PC-9 (cell line): ENCODE data around the gene ALLC. TPM values are rescaled to one million over a fixed set of nuclear protein-coding genes. Genes with fewer than 3 reads are reported as not detected.

ENCODE experiments used
- BruUV-seq: library from RNA; stranded (reverse); fragments of 400-500 nt; replicated peaks from 2 replicates; lab custom pipeline; 2021; lab: Mats Ljungman, UMichigan
- CTCF ChIA-PET: fragments of 300-600 bp; sonication (Branson Sonifier 250); formaldehyde crosslinking; loops from one replicate; lab custom pipeline; 2022; ENCODE audit warnings: antibody characterized with exemption; lab: Charles Lee
- POLR2A ChIA-PET: fragments of 300-600 bp; sonication (Branson Sonifier 250); formaldehyde crosslinking; loops from one replicate; lab custom pipeline; 2022; ENCODE audit warnings: antibody characterized with exemption; ENCODE audit not compliant: unreplicated experiment; lab: Charles Lee
- DNase-seq, 2 experiments: peaks; one replicate each; pipeline versions ENCODE4 v3.0.0 to v3.0.0-alpha.2; 2015 to 2022; ENCODE audit warnings: mixed read lengths in 1 of 2
- H2AFZ ChIP-seq: fragments of 200-600 bp; sonication (generic); 2 replicates; pipeline ENCODE4 v1.8.1; 2017; ENCODE audit warnings: antibody characterized with exemption
- H3F3A ChIP-seq: fragments of 200-600 bp; sonication (generic); 2 replicates; pipeline ENCODE4 v1.8.1; 2017; ENCODE audit warnings: antibody characterized with exemption, mild to moderate bottlenecking, low read depth; ENCODE audit not compliant: insufficient read depth
- H3K27ac ChIP-seq: fragments of 200-600 bp; sonication (generic); 2 replicates; pipeline ENCODE4 v1.6.1; 2016; ENCODE audit warnings: mixed run types
- H3K27me3 ChIP-seq: fragments of 200-600 bp; sonication (generic); 2 replicates; pipeline ENCODE4 v1.6.1; 2016; ENCODE audit warnings: low read depth, mixed run types; ENCODE audit not compliant: insufficient read depth
- H3K36me3 ChIP-seq: fragments of 200-600 bp; sonication (generic); 2 replicates; pipeline ENCODE4 v1.6.1; 2016; ENCODE audit warnings: low read depth, mixed run types
- H3K4me1 ChIP-seq: fragments of 200-600 bp; sonication (generic); replicated peaks from 2 replicates; pipeline ENCODE4 v1.6.1; 2016; ENCODE audit warnings: mixed run types; ENCODE audit not compliant: insufficient read depth
- H3K4me2 ChIP-seq: fragments of 200-600 bp; sonication (generic); 2 replicates; pipeline ENCODE4 v1.6.1; 2017; ENCODE audit warnings: mixed run types
- H3K4me3 ChIP-seq: fragments of 200-600 bp; sonication (generic); 2 replicates; pipeline ENCODE4 v1.6.1; 2016; ENCODE audit warnings: mixed run types
- H3K79me2 ChIP-seq: fragments of 200-600 bp; sonication (generic); 2 replicates; pipeline ENCODE4 v1.6.1; 2017; ENCODE audit warnings: low read depth, mixed run types
- H3K9me2 ChIP-seq: fragments of 200-600 bp; sonication (generic); 2 replicates; pipeline ENCODE4 v1.8.1; 2017; ENCODE audit warnings: mild to moderate bottlenecking; ENCODE audit not compliant: insufficient read depth
- H3K9me3 ChIP-seq: fragments of 200-600 bp; sonication (generic); 2 replicates; pipeline ENCODE4 v1.8.1; 2016; ENCODE audit warnings: low read depth; ENCODE audit not compliant: insufficient read depth
- H4K20me1 ChIP-seq: fragments of 200-600 bp; sonication (generic); 2 replicates; pipeline ENCODE4 v1.8.1; 2017; ENCODE audit not compliant: insufficient read depth
- EZH2 ChIP-seq: fragments of 200-600 bp; sonication (generic); IDR thresholded peaks from 2 replicates; pipeline ENCODE4 v1.8.0; 2017; ENCODE audit warnings: antibody characterized with exemption, low read depth
- intact Hi-C: fragments of 100-400 bp; cut with micrococcal nuclease; formaldehyde crosslinking; loops from one replicate; pipeline ENCODE4 v1.10.0; 2022; ENCODE audit not compliant: unreplicated experiment
- total RNA-seq: library from RNA; stranded (reverse); gene quantifications from 2 replicates; pipeline ENCODE4 v1.2.3, GENCODE V29; 2021
- TF ChIP-seq, protein P1 (sequence below): fragments of 200-600 bp; sonication (generic); conservative IDR thresholded peaks from 2 replicates; pipeline ENCODE4 v1.6.1; 2017; ENCODE audit warnings: mixed run types, antibody characterized with exemption, mild to moderate bottlenecking, moderate library complexity

ALLC gene
- total RNA-seq, 1 experiment from 2014 or later: not detected

GRCh38 chr2:3646446-3646845, 11.6 kb upstream of the ALLC start:
- no peak for DNase-seq
- CTCF ChIA-PET: no interaction called here
- H4K20me1 ChIP-seq: no peaks in the 10 kb centered on the region
- H3F3A ChIP-seq: no peaks in the 10 kb centered on the region
- no peak overlapping the region for H3K4me2 ChIP-seq
- no peak overlapping the region for H3K27ac ChIP-seq
- intact Hi-C loops: no loop called here
- BruUV-seq: no TSS peak
- H3K36me3 ChIP-seq: no peaks in the 10 kb centered on the region
- no peak overlapping the region for H2AFZ ChIP-seq
- no peak overlapping the region for H3K4me3 ChIP-seq
- POLR2A ChIA-PET: no interaction called here
- no peaks in the 10 kb centered on the region for H3K4me1 ChIP-seq
- peaks cover under 1% of the 10 kb centered on the region; the same call in 1 of the 2 replicates for H3K27me3 ChIP-seq
- H3K79me2 ChIP-seq: no peaks in the 10 kb centered on the region
- no peaks in the 10 kb centered on the region for H3K9me3 ChIP-seq
- no peaks in the 10 kb centered on the region for H3K9me2 ChIP-seq
- no peak for TF ChIP-seq EZH2
- TF ChIP-seq, protein P1, sequence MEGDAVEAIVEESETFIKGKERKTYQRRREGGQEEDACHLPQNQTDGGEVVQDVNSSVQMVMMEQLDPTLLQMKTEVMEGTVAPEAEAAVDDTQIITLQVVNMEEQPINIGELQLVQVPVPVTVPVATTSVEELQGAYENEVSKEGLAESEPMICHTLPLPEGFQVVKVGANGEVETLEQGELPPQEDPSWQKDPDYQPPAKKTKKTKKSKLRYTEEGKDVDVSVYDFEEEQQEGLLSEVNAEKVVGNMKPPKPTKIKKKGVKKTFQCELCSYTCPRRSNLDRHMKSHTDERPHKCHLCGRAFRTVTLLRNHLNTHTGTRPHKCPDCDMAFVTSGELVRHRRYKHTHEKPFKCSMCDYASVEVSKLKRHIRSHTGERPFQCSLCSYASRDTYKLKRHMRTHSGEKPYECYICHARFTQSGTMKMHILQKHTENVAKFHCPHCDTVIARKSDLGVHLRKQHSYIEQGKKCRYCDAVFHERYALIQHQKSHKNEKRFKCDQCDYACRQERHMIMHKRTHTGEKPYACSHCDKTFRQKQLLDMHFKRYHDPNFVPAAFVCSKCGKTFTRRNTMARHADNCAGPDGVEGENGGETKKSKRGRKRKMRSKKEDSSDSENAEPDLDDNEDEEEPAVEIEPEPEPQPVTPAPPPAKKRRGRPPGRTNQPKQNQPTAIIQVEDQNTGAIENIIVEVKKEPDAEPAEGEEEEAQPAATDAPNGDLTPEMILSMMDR: no peak

- ChIA-PET POLR2A (no interaction called here), CTCF (no interaction called here)
- Histone ChIP-seq H3K9me2 (no peaks in the 10 kb centered on the region), H3K27me3 (peaks cover 9% of the 10 kb centered on the region; the same call in 1 of the 2 replicates), H3K27ac (no peak overlapping the region), H3K4me3 (no peak overlapping the region), H3K9me3 (no peaks in the 10 kb centered on the region), H3K4me2 (no peak overlapping the region), H3K79me2 (no peaks in the 10 kb centered on the region), H2AFZ (no peak overlapping the region), H3K36me3 (no peaks in the 10 kb centered on the region), H4K20me1 (no peaks in the 10 kb centered on the region), H3F3A (no peaks in the 10 kb centered on the region), H3K4me1 (no peaks in the 10 kb centered on the region)
- TF ChIP-seq, protein P1: no peak
- no peak for TF ChIP-seq EZH2
- intact Hi-C loops: no loop called here
- no TSS peak for BruUV-seq
- DNase-seq: no peak
These were observed 10.8 kb upstream of the ALLC start for GRCh38 chr2:3647246-3647645.

DNA sequence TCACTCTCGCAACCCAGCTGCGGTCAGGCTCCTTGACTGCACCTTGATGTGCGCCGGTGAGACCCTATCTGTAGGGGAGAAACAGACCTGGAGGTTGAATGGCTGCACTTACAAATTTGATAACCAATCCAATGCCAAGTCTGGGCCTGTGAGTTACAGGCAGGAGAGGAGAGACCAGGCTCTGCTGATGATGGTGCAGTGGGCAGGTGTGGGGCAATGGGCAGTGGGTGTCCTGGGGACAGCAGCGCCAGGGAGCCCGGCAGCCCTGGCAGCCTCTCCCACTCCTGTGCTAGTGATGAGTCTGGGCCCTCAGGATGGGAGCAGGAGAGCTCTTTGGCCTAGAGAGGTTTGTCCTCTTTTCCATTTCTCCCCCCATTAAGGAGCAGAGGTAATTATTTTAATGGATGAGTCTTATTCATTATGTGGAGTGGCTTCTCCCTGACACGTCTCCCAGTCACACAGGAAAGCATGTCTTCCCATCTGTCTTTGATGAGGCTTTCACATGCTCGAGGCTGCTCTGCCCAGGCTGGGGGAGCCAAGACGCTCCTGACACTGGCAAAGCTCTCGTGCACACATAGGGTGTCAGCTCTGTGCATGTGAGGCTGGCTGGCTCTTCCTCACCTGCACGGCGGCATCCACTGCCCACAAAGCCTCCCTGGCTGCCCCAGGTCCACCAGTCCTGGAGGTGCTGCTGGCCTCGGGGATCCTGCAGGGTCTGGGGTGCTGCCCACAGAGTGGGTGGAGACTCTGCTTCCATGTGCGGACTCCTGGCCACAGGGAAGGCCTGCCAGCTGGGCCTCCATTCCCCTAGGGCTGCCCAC, 10.0 kb upstream of the ALLC start:
- Histone ChIP-seq H3K27ac (no peak overlapping the region), H3K36me3 (no peaks in the 10 kb centered on the region), H3K4me2 (no peak overlapping the region), H3F3A (no peaks in the 10 kb centered on the region), H3K27me3 (peaks cover 15% of the 10 kb centered on the region), H3K9me3 (no peaks in the 10 kb centered on the region), H3K4me3 (no peak overlapping the region), H3K9me2 (no peaks in the 10 kb centered on the region), H3K4me1 (no peaks in the 10 kb centered on the region), H3K79me2 (no peaks in the 10 kb centered on the region), H2AFZ (no peak overlapping the region), H4K20me1 (no peaks in the 10 kb centered on the region; the same call in 1 of the 2 replicates)
- no TSS peak for BruUV-seq
- ChIA-PET POLR2A (no interaction called here), CTCF (no interaction called here)
- intact Hi-C loops: no loop called here
- TF ChIP-seq, protein P1: no peak
- no peak for TF ChIP-seq EZH2
- no peak for DNase-seq
